ENCODE measurements around the gene NTN5. TPM values are rescaled to one million over a fixed set of nuclear protein-coding genes. Genes with fewer than 3 reads are reported as not detected.

NTN5 gene
- total and polyA plus RNA-seq, 9 of the 15 experiments (the other 6 are each of a cell fraction or from before 2014, with no cell fraction given): not detected

GRCh38 chr19:48676487-48676886 lies 3.7 kb upstream of the NTN5 start:
- Histone ChIP-seq H3K4me2 (ENCODE audit: insufficient read depth, low read length) (no peak overlapping the region), H3K9me1 (ENCODE audit: control insufficient read depth, insufficient read depth, low read length) (no peaks in the 10 kb centered on the region), H2AFZ (ENCODE audit: low read depth, low read length) (no peak overlapping the region), H3K9ac (ENCODE audit: insufficient read depth in 1 of 2, low read depth in 2 of 2, low read length in 2 of 2) (no peak overlapping the region), H3K27ac (ENCODE audit: extremely low read depth, low read depth, low read length) (no peak overlapping the region), H3K36me3 (ENCODE audit: control insufficient read depth, insufficient read depth, low read length) (no peaks in the 10 kb centered on the region), H3K79me2 (ENCODE audit: control insufficient read depth, insufficient read depth, low read length) (no peaks in the 10 kb centered on the region), H4K20me1 (replicated peaks; ENCODE audit: control insufficient read depth, insufficient read depth, low read length) (no peaks in the 10 kb centered on the region), H3K4me3 (no peak overlapping the region), H3K27me3 (ENCODE audit: control insufficient read depth in 2 of 2, insufficient read depth in 2 of 2, low read length in 2 of 2) (no peaks in the 10 kb centered on the region), H3K4me1 (replicated peaks in 1 of 2; ENCODE audit: control insufficient read depth in 2 of 2, insufficient read depth in 2 of 2, low read length in 2 of 2) (peaks cover 23 to 65% of the 10 kb centered on the region in 2 experiments), H3K9me3 (replicated peaks; ENCODE audit: control insufficient read depth, insufficient read depth, low read depth, low read length) (no peaks in the 10 kb centered on the region)
- no peak for TF ChIP-seq PCBP1 (IDR thresholded peaks at IDR 0.05; ENCODE audit: low read depth, low read length, poor library complexity, severe bottlenecking)
- TF ChIP-seq PHB2 (IDR thresholded peaks at IDR 0.05; ENCODE audit: low read depth): no peak
- ChIA-PET CTCF (ENCODE audit: low intra/inter-chr PET ratio) (no interaction called here), POLR2A (interaction anchor here (0.9 to 1.1 kb wide), 2 partner anchors 20 to 105 kb away, joined by 4 to 6 read pairs; partner anchors contain the start of gene FUT2)
- intact Hi-C loops (cut with micrococcal nuclease): no loop called here
- no peak for FAIRE-seq
- no peak for ATAC-seq
- no TSS peak for BruUV-seq (replicated peaks)
- no peak for DNase-seq (ENCODE audit: extremely low read depth in 1 of 4, low spot score in 3 of 4)
- in situ Hi-C loops (cut with MboI): no loop called here
- 65% methylated on average over 16 of the region's 17 CpGs for WGBS (ENCODE audit: insufficient coverage, low coverage, missing lambda C conversion rate)

GRCh38 chr19:48674921-48675824 lies 2.4 kb upstream of the NTN5 start:
- H2AFZ ChIP-seq (ENCODE audit: low read depth, low read length): peak overlapping the region; percentile 81
- in situ Hi-C loops (cut with MboI) (no loop called here), intact Hi-C loops (cut with micrococcal nuclease) (loop anchor here (1.0 to 2.0 kb wide), 3 partner anchors 40 to 109 kb away; no protein-coding TSS in a partner anchor)
- FAIRE-seq: peak; percentile 96
- ChIA-PET POLR2A (interaction anchor here (0.6 to 1.1 kb wide), 9 partner anchors 8 to 203 kb away, joined by 3 to 6 read pairs (median 4); partner anchors contain the start of gene FUT2), CTCF (ENCODE audit: low intra/inter-chr PET ratio) (interaction anchor here (0.6 to 1.1 kb wide), 4 partner anchors 64 to 137 kb away, joined by 4 to 6 read pairs (median 5); no protein-coding TSS in a partner anchor)
- H3K9me3 ChIP-seq (replicated peaks; ENCODE audit: control insufficient read depth, insufficient read depth, low read depth, low read length): no peaks in the 10 kb centered on the region
- 32% methylated on average over 28 of the region's 28 CpGs for WGBS (ENCODE audit: insufficient coverage, low coverage, missing lambda C conversion rate)
- H4K20me1 ChIP-seq (replicated peaks; ENCODE audit: control insufficient read depth, insufficient read depth, low read length): no peaks in the 10 kb centered on the region
- H3K27ac ChIP-seq (ENCODE audit: extremely low read depth, low read depth, low read length): no peak overlapping the region
- H3K36me3 ChIP-seq (ENCODE audit: control insufficient read depth, insufficient read depth, low read length): no peaks in the 10 kb centered on the region
- peak overlapping the region in 1 of 2 experiments; percentile 2; a peak in 1 of 4 replicates for H3K9ac ChIP-seq (ENCODE audit: insufficient read depth in 1 of 2, low read depth in 2 of 2, low read length in 2 of 2)
- peak; percentile 86 to 88 (median 86) for DNase-seq (ENCODE audit: extremely low read depth in 1 of 4, low spot score in 3 of 4)
- H3K9me1 ChIP-seq (ENCODE audit: control insufficient read depth, insufficient read depth, low read length): no peaks in the 10 kb centered on the region
- peaks cover 13 to 64% of the 10 kb centered on the region in 2 experiments; a peak in 4 of 5 replicates for H3K4me1 ChIP-seq (replicated peaks in 1 of 2; ENCODE audit: control insufficient read depth in 2 of 2, insufficient read depth in 2 of 2, low read length in 2 of 2)
- H3K4me2 ChIP-seq (ENCODE audit: insufficient read depth, low read length): no peak overlapping the region; the same call in 1 of the 2 replicates
- no peaks in the 10 kb centered on the region for H3K27me3 ChIP-seq (ENCODE audit: control insufficient read depth in 2 of 2, insufficient read depth in 2 of 2, low read length in 2 of 2)
- H3K4me3 ChIP-seq: no peak overlapping the region
- ATAC-seq: peak; percentile 92
- H3K79me2 ChIP-seq (ENCODE audit: control insufficient read depth, insufficient read depth, low read length): no peaks in the 10 kb centered on the region
- no TSS peak for BruUV-seq (replicated peaks)
- TF ChIP-seq E2F6 (IDR thresholded peaks at IDR 0.05; ENCODE audit: borderline replicate concordance in 1 of 2, extremely low read depth in 1 of 2, insufficient read depth in 1 of 2, insufficient read length in 1 of 2, low read depth in 1 of 2, low read length in 1 of 2, poor library complexity in 1 of 2, severe bottlenecking in 1 of 2) (peak in 1 of 2 experiments; percentile 15), NR2F6 (CRISPR knock-in tag; IDR thresholded peaks at IDR 0.05) (no peak), ZFP36 (IDR thresholded peaks at IDR 0.05; ENCODE audit: low read depth, low read length, partially characterized antibody) (peak; percentile 55), NKRF (IDR thresholded peaks at IDR 0.05; ENCODE audit: borderline replicate concordance) (no peak), JUN (IDR thresholded peaks at IDR 0.05; ENCODE audit: borderline replicate concordance, low read depth, low read length) (no peak), JUN (CRISPR knock-in tag; IDR thresholded peaks at IDR 0.05; ENCODE audit: borderline replicate concordance) (peak; percentile 26; the same call in 1 of the 2 replicates), MAZ (CRISPR knock-in tag; conservative IDR thresholded peaks at IDR 0.05 in 1 of 2, IDR thresholded peaks at IDR 0.05 in 1 of 2) (peak in 1 of 2 experiments; percentile 69; a peak in 2 of 4 replicates)
